ENCODE measurements around the gene ATP11A. TPM values are rescaled to one million over a fixed set of nuclear protein-coding genes. Genes with fewer than 3 reads are reported as not detected.
"Not testable (repeated sequence)": the region's sequence is repeated elsewhere in the genome, so short reads cannot be mapped to it uniquely, and the experiment has no call there.

ATP11A gene
- total RNA-seq, 1 donor from 2014 or later, result 16.7 TPM

GRCh38 chr13:112670864-112671263 lies 19.0 kb upstream of the ATP11A start:
- ATAC-seq, result no peak

DNA sequence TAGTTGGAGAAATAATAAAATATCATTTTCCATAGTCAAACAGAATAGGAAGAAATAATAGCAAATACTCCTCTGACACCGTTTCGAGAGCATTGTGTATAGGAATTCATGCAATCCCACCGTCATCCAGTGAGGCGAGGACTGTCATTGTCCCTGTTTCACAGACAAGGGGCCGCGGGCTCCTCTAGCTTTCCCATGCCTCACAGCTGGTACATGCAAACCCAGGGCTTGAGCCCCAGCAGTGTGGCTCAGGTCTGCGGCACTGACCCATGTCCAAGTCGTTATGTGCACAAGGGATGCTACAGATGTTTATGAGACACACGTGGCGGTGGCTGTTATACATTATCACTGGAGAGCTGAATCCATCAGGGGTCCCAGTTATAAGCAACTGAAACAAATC lies 18.5 kb upstream of the ATP11A start:
- ATAC-seq, result no peak

- no peak for ATAC-seq
These were observed 17.1 kb upstream of the ATP11A start for GRCh38 chr13:112672651-112673284.

DNA sequence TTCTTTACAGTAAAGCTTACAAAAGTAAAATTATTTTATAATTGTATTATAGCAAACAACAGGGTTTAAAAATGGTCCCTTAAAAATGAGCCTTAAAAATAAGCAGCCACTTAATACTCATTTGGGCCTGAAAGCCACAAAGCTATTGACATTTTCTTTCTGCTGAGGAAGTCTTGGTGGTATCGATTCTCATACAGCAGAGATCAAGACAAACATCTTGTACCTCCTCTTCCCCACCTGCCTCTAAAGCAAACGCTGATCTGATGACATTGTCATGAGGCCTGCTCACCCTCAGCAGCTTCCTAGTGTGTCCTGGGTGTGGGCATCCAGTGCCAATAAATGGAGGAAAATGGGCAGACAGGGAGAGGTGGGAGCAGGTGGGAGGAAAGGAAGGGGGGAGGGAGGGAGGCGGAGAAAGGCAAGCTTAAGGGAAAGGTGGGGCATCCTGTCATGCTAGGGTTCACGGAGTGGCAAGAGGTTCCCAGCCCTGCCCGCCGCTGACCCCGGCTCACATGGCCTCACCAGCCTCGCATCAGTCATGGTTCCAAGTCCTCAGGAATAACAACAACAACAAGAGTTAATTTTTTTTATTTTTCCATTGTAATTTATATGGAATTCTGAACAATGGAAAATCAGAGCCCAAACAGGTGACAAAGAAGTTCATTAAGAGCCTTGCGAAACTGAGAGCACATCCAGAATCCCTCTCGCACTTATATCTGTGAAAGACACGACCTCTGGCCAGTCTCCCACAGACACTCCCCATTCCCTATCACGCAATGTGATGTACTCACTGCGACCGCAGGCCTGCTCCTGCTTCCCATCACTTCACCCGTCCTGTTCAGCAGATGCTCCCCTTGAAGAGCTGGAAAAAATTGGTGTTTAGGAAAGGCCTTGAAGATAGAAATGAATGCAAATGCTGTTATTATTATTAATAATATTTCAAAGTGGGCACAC lies 15.1 kb upstream of the ATP11A start:
- ATAC-seq, result no peak

GRCh38 chr13:112675366-112675756 lies 14.5 kb upstream of the ATP11A start:
- no peak for ATAC-seq

DNA sequence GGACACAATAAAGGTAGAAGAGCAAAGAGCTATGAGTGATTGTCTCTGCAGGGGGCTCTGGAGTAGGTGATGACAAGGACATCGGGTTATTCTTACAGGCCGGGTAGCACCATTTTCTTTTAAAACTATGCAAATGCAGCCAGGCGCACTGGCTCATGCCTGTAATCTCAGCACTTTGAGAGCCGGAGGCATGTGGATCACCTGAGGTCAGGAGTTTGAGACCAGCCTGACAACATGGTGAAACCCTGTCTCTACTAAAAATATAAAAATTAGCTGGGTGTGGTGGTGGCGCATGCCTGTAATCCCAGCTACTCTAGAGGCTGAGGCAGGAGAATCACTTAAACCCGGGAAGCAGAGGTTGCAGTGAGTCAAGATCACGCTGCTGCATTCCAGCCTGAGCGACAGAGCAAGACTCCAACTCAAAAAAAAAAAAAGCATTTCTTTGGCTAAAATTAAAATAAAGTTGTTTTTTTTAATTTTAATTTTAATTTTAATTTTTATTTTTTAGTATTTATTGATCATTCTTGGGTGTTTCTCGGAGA lies 12.3 kb upstream of the ATP11A start:
- not testable (repeated sequence) for ATAC-seq

- ATAC-seq, result no peak
These were observed 10.5 kb upstream of the ATP11A start for GRCh38 chr13:112679381-112679780.

GRCh38 chr13:112679932-112680677 lies 9.7 kb upstream of the ATP11A start:
- peak; percentile 29 for ATAC-seq

DNA sequence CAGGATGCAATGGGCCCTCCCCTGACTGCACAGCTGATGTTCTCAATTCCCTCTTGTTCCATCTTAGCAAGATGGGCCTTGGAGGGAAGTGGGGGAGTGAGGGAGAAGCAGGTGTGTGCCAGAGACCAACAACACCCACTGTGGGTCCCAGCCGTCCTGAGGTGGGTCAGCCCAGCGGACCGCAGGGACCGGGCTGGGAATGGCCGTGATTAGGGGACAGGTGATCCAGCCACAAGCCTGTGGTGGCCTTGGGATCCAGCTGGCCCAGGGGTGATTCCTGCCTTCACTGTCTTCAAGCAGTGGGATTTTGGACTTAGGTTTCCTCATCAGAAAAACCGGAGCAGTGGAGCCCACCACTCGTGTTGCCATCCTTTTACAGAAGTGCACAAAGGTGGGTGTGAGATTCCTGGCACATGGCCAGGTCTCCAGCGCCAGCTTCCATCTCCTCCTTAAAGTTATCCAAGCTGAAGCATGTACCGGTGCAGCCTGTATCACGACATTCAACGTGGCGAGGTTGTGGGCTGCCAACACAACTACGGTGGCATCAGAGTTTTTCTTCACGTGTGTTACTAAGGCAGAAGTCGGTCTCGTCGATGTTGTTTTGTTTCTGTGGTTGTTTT lies 9.0 kb upstream of the ATP11A start:
- peak; percentile 13 for ATAC-seq

DNA sequence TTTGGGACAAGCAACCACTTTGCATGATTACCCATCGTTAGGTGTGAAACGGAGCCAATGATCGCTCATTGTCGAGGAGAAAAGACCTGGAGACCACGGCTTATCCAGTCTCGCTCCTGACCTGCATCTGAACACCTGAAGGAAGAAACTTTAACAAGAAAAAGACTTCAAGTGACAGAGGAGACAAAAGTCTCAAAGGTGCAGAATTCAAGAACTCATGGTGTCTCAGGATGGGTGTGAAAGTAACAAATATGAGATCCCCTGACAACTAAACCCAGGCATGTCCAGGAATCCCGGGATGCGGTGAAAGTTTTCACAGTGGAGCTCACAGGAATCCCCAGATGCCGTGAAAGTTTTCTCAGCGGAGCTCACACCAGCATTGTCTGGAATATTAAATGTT lies 6.3 kb upstream of the ATP11A start:
- ATAC-seq, result no peak

GRCh38 chr13:112684071-112684845 lies 5.6 kb upstream of the ATP11A start:
- ATAC-seq, result no peak

DNA sequence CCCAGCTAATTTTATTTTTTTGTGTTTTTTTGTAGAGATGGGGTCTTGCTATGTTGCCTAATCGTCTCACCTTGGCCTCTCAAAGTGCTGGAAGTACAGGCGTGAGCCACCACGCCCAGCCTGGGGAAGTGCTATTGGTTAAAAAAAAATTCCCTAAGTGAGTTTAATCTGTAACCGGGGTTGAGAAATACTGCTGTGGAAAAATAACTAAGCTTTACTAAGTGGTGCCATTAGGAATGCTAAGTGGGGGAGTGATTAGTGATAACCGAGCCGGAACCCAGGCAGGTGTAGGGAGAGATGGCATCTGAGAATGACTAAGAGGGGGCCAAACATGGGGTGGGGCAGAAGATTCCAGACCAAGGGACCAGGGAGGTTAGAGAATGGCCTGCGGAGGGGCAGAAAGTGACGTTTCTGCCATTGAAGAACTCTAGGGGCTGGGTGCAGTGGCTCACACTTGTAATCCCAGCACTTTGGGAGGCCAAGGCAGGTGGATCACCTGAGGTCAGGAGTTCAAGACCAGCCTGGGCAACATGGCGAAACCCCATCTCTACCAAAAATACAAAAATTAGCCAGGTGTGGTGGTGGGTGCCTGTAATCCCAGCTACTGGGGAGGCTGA lies 4.5 kb upstream of the ATP11A start:
- not testable (repeated sequence) for ATAC-seq

GRCh38 chr13:112685896-112686295 lies 3.9 kb upstream of the ATP11A start:
- peak; percentile 59 for ATAC-seq

- ATAC-seq, result no peak
These were observed 3.5 kb upstream of the ATP11A start for GRCh38 chr13:112686364-112686763.

DNA sequence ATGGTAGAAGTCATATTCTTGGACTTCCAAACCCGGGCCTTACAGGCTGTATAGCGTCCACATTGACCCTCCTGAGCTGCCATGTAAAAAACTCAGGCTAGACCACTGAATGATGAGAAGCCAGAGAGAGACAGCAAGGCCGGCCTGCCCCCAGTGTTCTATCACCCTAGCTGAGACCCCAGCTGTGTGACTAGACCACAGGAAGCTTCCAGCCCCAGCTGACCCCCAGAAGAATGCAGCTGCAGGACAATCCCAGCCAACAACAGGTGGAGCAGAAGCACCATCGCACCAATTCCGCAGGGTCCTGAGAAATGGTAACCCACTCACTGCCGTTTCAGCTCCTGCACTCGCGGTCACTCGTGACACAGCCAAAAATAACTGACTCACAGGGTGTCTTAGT lies 2.9 kb upstream of the ATP11A start:
- no peak for ATAC-seq

- ATAC-seq, result no peak
These were observed 1.8 kb upstream of the ATP11A start for GRCh38 chr13:112687836-112688559.

- ATAC-seq, result no peak
These were observed 1.1 kb upstream of the ATP11A start for GRCh38 chr13:112688560-112689302.

- ATAC-seq, result peak; percentile 5
These were observed 568 bp downstream of the ATP11A start for GRCh38 chr13:112690283-112690929.

DNA sequence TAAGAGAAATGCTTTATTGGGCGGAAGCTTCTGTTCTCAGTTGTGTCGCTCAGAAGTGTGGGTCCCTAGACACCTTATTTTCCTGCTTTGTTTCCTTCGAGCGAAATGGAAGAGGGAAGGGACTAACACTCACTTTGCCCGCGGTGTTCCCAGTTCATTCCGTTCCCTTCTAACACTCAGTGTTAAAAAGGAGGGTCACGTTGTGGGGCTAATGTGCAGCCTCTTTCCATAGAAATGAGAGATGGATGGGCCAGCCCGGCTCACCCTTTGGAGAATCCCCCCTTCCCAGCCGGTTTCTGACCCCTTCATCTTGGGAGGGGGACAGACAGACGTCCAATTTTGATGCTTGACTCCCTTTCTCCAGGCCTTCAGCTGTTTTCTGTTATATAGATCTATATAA lies 2.3 kb downstream of the ATP11A start:
- no peak for ATAC-seq

All from esophagus mucosa (tissue), 1 donor.